ENCODE results near the gene CCDC141.

The CCDC141 gene

GRCh38 chr2:178843697-178844096 is 206.2 kb downstream of the CCDC141 start:
- no peak for TF ChIP-seq Cebpa-rat (IDR thresholded peaks at IDR 0.05)
- H3K9me3 ChIP-seq, result no peaks in the 10 kb centered on the region
- no peaks in the 10 kb centered on the region for H3K27me3 ChIP-seq
- no peaks in the 10 kb centered on the region for H3K4me1 ChIP-seq
- no peak overlapping the region for H3K27ac ChIP-seq
- no peaks in the 10 kb centered on the region for H3K36me3 ChIP-seq
- H4K20me1 ChIP-seq, result no peaks in the 10 kb centered on the region
- no peak overlapping the region for H3K4me3 ChIP-seq
- no peak overlapping the region for H3K9ac ChIP-seq
- no peak overlapping the region for H3K4me2 ChIP-seq

DNA sequence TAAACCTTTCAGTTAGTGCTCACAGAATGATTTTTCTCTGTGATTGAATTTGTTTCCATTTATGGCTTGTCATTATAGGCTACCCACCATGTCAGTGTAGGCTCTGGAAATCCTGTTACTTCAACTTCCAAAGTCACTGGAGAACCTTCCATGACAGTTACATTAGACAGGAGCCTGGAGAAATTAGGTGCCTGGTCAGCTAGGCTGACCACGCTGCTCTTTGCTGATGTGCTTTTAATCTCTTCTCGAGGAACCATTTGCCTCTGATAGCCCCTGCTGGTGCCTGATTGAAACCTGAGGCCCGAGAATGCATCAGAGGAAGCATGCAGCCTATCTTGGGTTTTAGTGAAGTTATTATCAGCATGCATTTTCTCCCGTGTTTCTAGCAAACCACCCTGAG is 213.1 kb downstream of the CCDC141 start:
- TF ChIP-seq Cebpa-rat (IDR thresholded peaks at IDR 0.05), result no peak
- H4K20me1 ChIP-seq, result no peaks in the 10 kb centered on the region
- H3K4me2 ChIP-seq, result no peak overlapping the region
- H3K4me3 ChIP-seq, result no peak overlapping the region
- no peak overlapping the region for H3K9ac ChIP-seq
- H3K36me3 ChIP-seq, result no peaks in the 10 kb centered on the region
- no peaks in the 10 kb centered on the region for H3K4me1 ChIP-seq
- no peak overlapping the region for H3K27ac ChIP-seq
- H3K27me3 ChIP-seq, result no peaks in the 10 kb centered on the region
- no peaks in the 10 kb centered on the region for H3K9me3 ChIP-seq

DNA sequence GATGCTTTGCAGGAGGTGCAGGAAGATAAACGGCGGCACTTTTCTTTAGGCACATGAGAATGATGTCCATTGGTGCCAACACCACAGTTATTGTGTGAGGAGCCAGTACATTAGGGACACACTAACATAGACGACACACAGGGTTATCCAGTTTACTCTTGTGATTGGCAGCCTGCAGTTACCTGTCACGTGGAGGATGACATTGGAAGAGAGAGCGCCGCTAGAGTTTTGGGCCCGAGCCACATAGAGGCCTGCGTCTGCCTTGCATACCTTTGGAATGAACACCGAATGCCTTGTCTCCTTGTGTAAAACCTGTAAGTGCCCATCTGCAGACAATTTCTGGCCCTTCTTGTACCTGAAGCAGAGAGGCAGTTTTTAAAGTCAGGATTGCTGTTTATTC is 215.9 kb downstream of the CCDC141 start:
- no peak overlapping the region for H3K4me3 ChIP-seq
- H4K20me1 ChIP-seq, result no peaks in the 10 kb centered on the region
- H3K27me3 ChIP-seq, result no peaks in the 10 kb centered on the region
- H3K4me2 ChIP-seq, result no peak overlapping the region
- no peak overlapping the region for H3K9ac ChIP-seq
- H3K4me1 ChIP-seq, result peaks cover 16% of the 10 kb centered on the region
- no peak for TF ChIP-seq Cebpa-rat (IDR thresholded peaks at IDR 0.05)
- H3K9me3 ChIP-seq, result no peaks in the 10 kb centered on the region
- no peaks in the 10 kb centered on the region for H3K36me3 ChIP-seq
- H3K27ac ChIP-seq, result no peak overlapping the region

DNA sequence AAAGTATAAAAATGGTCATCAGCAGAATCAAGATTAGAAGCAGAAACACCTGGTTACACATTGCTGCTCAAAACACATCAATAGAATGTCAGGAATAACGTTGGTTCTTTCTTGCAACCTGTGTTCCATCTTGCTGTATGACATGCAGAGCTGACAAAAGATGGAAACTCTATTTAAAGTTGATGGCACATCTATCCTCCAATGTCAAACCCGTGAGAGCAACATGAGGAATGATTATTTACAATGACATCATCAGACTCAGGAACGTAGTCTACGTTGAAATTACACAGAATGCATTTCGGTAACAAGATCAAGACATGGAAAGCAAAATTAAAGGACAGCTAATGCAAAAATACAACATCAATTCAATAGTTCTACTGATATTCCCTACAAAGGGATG is 216.6 kb downstream of the CCDC141 start:
- Histone ChIP-seq H3K4me3 (no peak overlapping the region), H3K4me2 (no peak overlapping the region), H3K9me3 (no peaks in the 10 kb centered on the region), H3K36me3 (no peaks in the 10 kb centered on the region), H3K27ac (no peak overlapping the region), H3K4me1 (peaks cover 23% of the 10 kb centered on the region), H4K20me1 (no peaks in the 10 kb centered on the region), H3K9ac (no peak overlapping the region), H3K27me3 (no peaks in the 10 kb centered on the region)
- TF ChIP-seq Cebpa-rat (IDR thresholded peaks at IDR 0.05), result no peak

GRCh38 chr2:178830451-178830850 is 219.5 kb downstream of the CCDC141 start:
- H3K36me3 ChIP-seq, result no peaks in the 10 kb centered on the region
- no peak overlapping the region for H3K27ac ChIP-seq
- H3K9me3 ChIP-seq, result no peaks in the 10 kb centered on the region
- no peak overlapping the region for H3K4me3 ChIP-seq
- peaks cover 24% of the 10 kb centered on the region for H3K4me1 ChIP-seq
- no peak overlapping the region for H3K9ac ChIP-seq
- TF ChIP-seq Cebpa-rat (IDR thresholded peaks at IDR 0.05), result no peak
- H4K20me1 ChIP-seq, result no peaks in the 10 kb centered on the region
- H3K27me3 ChIP-seq, result no peaks in the 10 kb centered on the region
- no peak overlapping the region for H3K4me2 ChIP-seq

DNA sequence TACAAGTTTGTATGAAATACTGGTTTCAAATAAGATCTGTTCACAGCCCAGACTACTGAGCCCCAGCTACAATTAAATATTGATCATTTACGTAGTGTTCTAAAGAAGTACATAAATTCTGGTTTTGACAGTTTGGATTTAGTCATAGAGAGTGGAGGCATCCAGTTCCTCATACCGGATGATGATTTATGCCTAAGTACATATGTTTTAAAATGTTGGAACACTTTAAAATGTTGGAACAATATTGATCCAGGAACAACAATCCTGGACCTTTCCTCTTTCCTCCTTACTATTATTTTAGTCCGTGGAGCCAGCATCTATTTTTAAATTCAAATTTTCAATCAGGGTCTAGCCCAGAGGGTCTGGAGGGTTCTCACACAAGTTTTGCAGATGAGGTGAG is 220.0 kb downstream of the CCDC141 start:
- Histone ChIP-seq H3K4me2 (0 out of 2 replicates have a peak overlapping the region, but pooled peaks have one; percentile 28), H3K4me1 (peaks cover 24% of the 10 kb centered on the region), H3K27ac (no peak overlapping the region), H3K9ac (no peak overlapping the region), H3K4me3 (no peak overlapping the region), H3K9me3 (no peaks in the 10 kb centered on the region), H3K27me3 (no peaks in the 10 kb centered on the region), H4K20me1 (no peaks in the 10 kb centered on the region), H3K36me3 (no peaks in the 10 kb centered on the region)
- no peak for TF ChIP-seq Cebpa-rat (IDR thresholded peaks at IDR 0.05)

GRCh38 chr2:178829299-178829960 is 220.5 kb downstream of the CCDC141 start:
- no peaks in the 10 kb centered on the region for H4K20me1 ChIP-seq
- peak overlapping the region; percentile 28 for H3K4me2 ChIP-seq
- H3K27ac ChIP-seq, result no peak overlapping the region
- TF ChIP-seq Cebpa-rat (IDR thresholded peaks at IDR 0.05), result no peak
- H3K4me1 ChIP-seq, result peaks cover 24% of the 10 kb centered on the region
- H3K9ac ChIP-seq, result no peak overlapping the region
- H3K9me3 ChIP-seq, result no peaks in the 10 kb centered on the region
- no peaks in the 10 kb centered on the region for H3K27me3 ChIP-seq
- H3K4me3 ChIP-seq, result no peak overlapping the region
- H3K36me3 ChIP-seq, result no peaks in the 10 kb centered on the region

DNA sequence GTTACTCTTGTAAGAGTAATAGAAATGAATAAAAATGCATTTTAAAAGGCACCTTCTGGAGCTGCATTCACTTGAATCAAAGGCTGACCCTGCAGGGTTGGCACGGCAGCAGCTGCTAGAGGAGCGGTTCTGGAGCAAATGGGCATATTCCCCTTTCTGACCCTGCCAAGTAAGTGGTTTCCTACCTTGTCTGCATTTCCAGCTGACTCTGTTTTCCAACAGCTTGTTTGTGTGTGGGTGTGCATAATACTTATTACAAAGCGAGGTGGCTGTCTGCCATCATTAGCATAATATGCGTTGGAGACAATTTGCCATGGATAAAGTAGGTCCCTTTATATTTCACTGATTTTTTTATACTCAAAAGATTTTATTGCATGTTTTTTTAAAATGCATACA is 221.5 kb downstream of the CCDC141 start:
- no peak overlapping the region for H3K27ac ChIP-seq
- H4K20me1 ChIP-seq, result no peaks in the 10 kb centered on the region
- no peaks in the 10 kb centered on the region for H3K36me3 ChIP-seq
- peaks cover 24% of the 10 kb centered on the region for H3K4me1 ChIP-seq
- H3K9me3 ChIP-seq, result no peaks in the 10 kb centered on the region
- H3K27me3 ChIP-seq, result no peaks in the 10 kb centered on the region
- no peak overlapping the region for H3K9ac ChIP-seq
- H3K4me3 ChIP-seq, result no peak overlapping the region
- H3K4me2 ChIP-seq, result 0 out of 2 replicates have a peak overlapping the region, but pooled peaks have one; percentile 28
- TF ChIP-seq Cebpa-rat (IDR thresholded peaks at IDR 0.05), result no peak

DNA sequence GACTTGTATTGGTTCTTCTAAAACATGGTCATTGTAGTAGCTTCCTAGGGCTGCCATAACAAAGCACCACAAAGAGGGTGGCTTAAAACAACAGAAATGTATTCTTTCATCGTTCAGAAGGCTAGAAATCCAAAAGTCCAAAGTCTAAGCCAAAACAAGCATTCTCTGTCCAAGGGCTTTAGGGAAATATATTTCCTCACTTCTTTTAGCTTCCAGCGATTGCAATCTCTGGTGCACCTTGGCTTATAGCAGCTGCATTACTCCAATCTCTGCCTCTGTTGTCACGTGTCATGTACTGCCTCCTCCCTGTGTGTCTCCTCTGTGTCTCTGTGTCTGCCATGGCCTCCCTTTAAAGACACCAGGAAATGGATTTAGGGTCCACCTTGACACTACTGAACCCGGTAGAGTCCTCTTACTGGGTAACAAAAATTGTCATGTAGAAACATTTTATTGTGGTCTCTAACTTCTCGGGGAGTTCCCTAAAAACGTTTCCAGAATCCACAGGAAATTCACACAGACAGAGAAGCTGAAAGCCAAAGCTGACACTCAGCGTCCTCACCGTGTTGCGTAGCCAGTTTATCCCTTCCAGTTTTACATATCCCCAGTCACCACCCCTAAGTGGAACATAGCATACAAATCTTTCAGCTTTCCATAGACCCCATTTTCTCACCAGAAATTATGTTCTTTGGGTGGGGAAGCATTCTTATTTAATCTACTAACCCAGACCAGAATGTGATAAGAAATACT is 222.0 kb downstream of the CCDC141 start:
- H3K9ac ChIP-seq, result no peak overlapping the region
- H3K27ac ChIP-seq, result no peak overlapping the region
- no peaks in the 10 kb centered on the region for H3K27me3 ChIP-seq
- peaks cover 24% of the 10 kb centered on the region for H3K4me1 ChIP-seq
- no peaks in the 10 kb centered on the region for H4K20me1 ChIP-seq
- no peaks in the 10 kb centered on the region for H3K9me3 ChIP-seq
- TF ChIP-seq Cebpa-rat (IDR thresholded peaks at IDR 0.05), result no peak
- H3K36me3 ChIP-seq, result no peaks in the 10 kb centered on the region
- no peak overlapping the region for H3K4me3 ChIP-seq
- no peak overlapping the region for H3K4me2 ChIP-seq

GRCh38 chr2:178827111-178827510 is 222.8 kb downstream of the CCDC141 start:
- Histone ChIP-seq H3K4me3 (no peak overlapping the region), H3K9me3 (no peaks in the 10 kb centered on the region), H3K36me3 (no peaks in the 10 kb centered on the region), H4K20me1 (no peaks in the 10 kb centered on the region), H3K4me1 (peaks cover 24% of the 10 kb centered on the region), H3K9ac (no peak overlapping the region), H3K27ac (no peak overlapping the region), H3K4me2 (no peak overlapping the region), H3K27me3 (no peaks in the 10 kb centered on the region)
- no peak for TF ChIP-seq Cebpa-rat (IDR thresholded peaks at IDR 0.05)

Data from BLaER1 (cell line).